ENCODE measurements around the gene TEAD3.

Gene TEAD3

GRCh38 chr6:35483893-35484645 lies 12.8 kb downstream of the TEAD3 start:
- Histone ChIP-seq H3K27ac (ENCODE audit: low read length) (no peak overlapping the region), H3F3A (ENCODE audit: insufficient read depth, low read length) (no peaks in the 10 kb centered on the region), H3K27me3 (replicated peaks; ENCODE audit: insufficient read depth, low read length) (no peaks in the 10 kb centered on the region), H3K9me3 (replicated peaks; ENCODE audit: insufficient read depth, low read length) (no peaks in the 10 kb centered on the region), H3K4me2 (ENCODE audit: low read depth, low read length) (no peak overlapping the region), H2AFZ (ENCODE audit: low read length) (no peak overlapping the region), H4K20me1 (ENCODE audit: insufficient read depth, low read length) (no peaks in the 10 kb centered on the region), H3K79me2 (ENCODE audit: low read length) (no peaks in the 10 kb centered on the region), H3K4me3 (ENCODE audit: low read length) (no peak overlapping the region), H3K36me3 (replicated peaks; ENCODE audit: insufficient read depth, low read length) (no peaks in the 10 kb centered on the region), H3K9me2 (replicated peaks; ENCODE audit: insufficient read depth, low read length) (no peaks in the 10 kb centered on the region), H3K9ac (ENCODE audit: low read length) (no peak overlapping the region), H3K4me1 (ENCODE audit: low read length) (no peaks in the 10 kb centered on the region)
- DNase-seq = no peak
- TF ChIP-seq CTCF (IDR thresholded peaks at IDR 0.05; ENCODE audit: low read length) (no peak), EZH2phosphoT487 (IDR thresholded peaks at IDR 0.05; ENCODE audit: low read length) (no peak), EZH2 (optimal IDR thresholded peaks at IDR 0.05; ENCODE audit: low read depth, low read length) (no peak)

GRCh38 chr6:35483490-35483889 lies 13.4 kb downstream of the TEAD3 start:
- no peak for DNase-seq
- H3K9me3 ChIP-seq (replicated peaks; ENCODE audit: insufficient read depth, low read length) = no peaks in the 10 kb centered on the region
- no peak overlapping the region for H3K4me3 ChIP-seq (ENCODE audit: low read length)
- no peaks in the 10 kb centered on the region for H3K4me1 ChIP-seq (ENCODE audit: low read length)
- H3K27me3 ChIP-seq (replicated peaks; ENCODE audit: insufficient read depth, low read length) = no peaks in the 10 kb centered on the region
- H3K79me2 ChIP-seq (ENCODE audit: low read length) = no peaks in the 10 kb centered on the region
- no peaks in the 10 kb centered on the region for H3K9me2 ChIP-seq (replicated peaks; ENCODE audit: insufficient read depth, low read length)
- no peak overlapping the region for H3K9ac ChIP-seq (ENCODE audit: low read length)
- no peaks in the 10 kb centered on the region for H3K36me3 ChIP-seq (replicated peaks; ENCODE audit: insufficient read depth, low read length)
- no peaks in the 10 kb centered on the region for H3F3A ChIP-seq (ENCODE audit: insufficient read depth, low read length)
- no peak overlapping the region for H2AFZ ChIP-seq (ENCODE audit: low read length)
- H3K27ac ChIP-seq (ENCODE audit: low read length) = no peak overlapping the region
- no peaks in the 10 kb centered on the region for H4K20me1 ChIP-seq (ENCODE audit: insufficient read depth, low read length)
- no peak overlapping the region for H3K4me2 ChIP-seq (ENCODE audit: low read depth, low read length)
- TF ChIP-seq CTCF (IDR thresholded peaks at IDR 0.05; ENCODE audit: low read length) (no peak), EZH2 (optimal IDR thresholded peaks at IDR 0.05; ENCODE audit: low read depth, low read length) (no peak)

GRCh38 chr6:35483062-35483461 lies 13.8 kb downstream of the TEAD3 start:
- Histone ChIP-seq H4K20me1 (ENCODE audit: insufficient read depth, low read length) (no peaks in the 10 kb centered on the region), H3K36me3 (replicated peaks; ENCODE audit: insufficient read depth, low read length) (no peaks in the 10 kb centered on the region), H3K4me1 (ENCODE audit: low read length) (no peaks in the 10 kb centered on the region), H3K9me2 (replicated peaks; ENCODE audit: insufficient read depth, low read length) (no peaks in the 10 kb centered on the region), H3K27me3 (replicated peaks; ENCODE audit: insufficient read depth, low read length) (no peaks in the 10 kb centered on the region), H3K79me2 (ENCODE audit: low read length) (no peaks in the 10 kb centered on the region), H3F3A (ENCODE audit: insufficient read depth, low read length) (no peaks in the 10 kb centered on the region), H3K9ac (ENCODE audit: low read length) (no peak overlapping the region), H3K27ac (ENCODE audit: low read length) (no peak overlapping the region), H2AFZ (ENCODE audit: low read length) (no peak overlapping the region), H3K9me3 (replicated peaks; ENCODE audit: insufficient read depth, low read length) (no peaks in the 10 kb centered on the region), H3K4me3 (ENCODE audit: low read length) (no peak overlapping the region), H3K4me2 (ENCODE audit: low read depth, low read length) (no peak overlapping the region)
- no peak for DNase-seq
- no peak for TF ChIP-seq EZH2phosphoT487 (IDR thresholded peaks at IDR 0.05; ENCODE audit: low read length)
- no peak for TF ChIP-seq EZH2 (optimal IDR thresholded peaks at IDR 0.05; ENCODE audit: low read depth, low read length)
- TF ChIP-seq CTCF (IDR thresholded peaks at IDR 0.05; ENCODE audit: low read length) = no peak

Data from MM.1S (cell line).